PC-9 (cell line): ENCODE data around the gene FUOM.

Experiments used
- CTCF ChIP-seq: fragments of 200-600 bp; sonication (generic); conservative IDR thresholded peaks from 2 replicates; pipeline ENCODE4 v1.6.1; 2017; ENCODE audit warnings: mixed run types, antibody characterized with exemption, mild to moderate bottlenecking, moderate library complexity
- EZH2 ChIP-seq: fragments of 200-600 bp; sonication (generic); IDR thresholded peaks from 2 replicates; pipeline ENCODE4 v1.8.0; 2017; ENCODE audit warnings: antibody characterized with exemption, low read depth

- no peak for TF ChIP-seq EZH2
- no peak for TF ChIP-seq CTCF
These were observed 46.2 kb downstream of the FUOM start for GRCh38 chr10:133311570-133311969.
